Activated T-cell treated with anti-CD3 and anti-CD28 coated beads, Interleukin-2, amount 50 U/mL, for 1 hour (primary cell): ENCODE measurements around the gene PPP1R14B.
A peak's percentile ranks its signal among the peaks of the same experiment; 100 is the strongest.

Experiments used
- DNase-seq: peaks from one replicate; pipeline ENCODE4 v3.0.0-alpha.2; 2020

PPP1R14B gene

DNA sequence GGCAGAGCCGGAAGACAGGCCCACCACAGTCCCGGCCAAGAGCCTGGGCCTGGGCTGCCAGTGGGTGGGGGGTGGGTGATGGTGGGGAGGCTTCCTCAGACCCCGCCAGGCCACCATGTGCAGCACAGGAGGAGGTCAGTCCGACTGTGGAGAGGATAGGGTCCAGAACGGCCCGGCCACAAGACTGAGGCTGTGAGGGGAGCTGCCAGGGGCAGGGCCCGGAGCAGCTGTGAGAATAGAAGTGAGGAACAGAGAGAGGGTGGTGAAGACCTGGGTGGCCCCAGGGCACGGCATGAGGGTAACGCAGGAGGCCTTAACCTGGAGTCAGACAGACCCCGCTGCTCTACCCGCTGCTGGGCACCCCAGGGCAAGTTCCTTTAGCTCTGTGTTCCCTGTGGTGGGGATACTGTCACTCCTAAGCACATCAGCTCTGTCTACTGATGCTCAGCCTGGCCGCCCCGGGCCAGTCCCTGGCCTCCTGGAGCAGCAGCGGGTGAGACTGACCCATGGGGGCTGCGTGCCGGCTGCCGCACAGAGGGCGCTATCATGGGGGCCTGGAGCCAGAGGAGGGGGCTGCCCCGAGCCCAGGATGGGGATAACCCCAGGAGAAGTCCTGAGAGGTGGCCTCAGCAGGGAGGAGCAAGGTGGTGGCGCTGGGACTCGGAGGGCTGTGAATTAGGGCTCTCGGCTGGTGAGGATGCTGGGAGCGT is 38.5 kb downstream of the PPP1R14B start:
- no peak for DNase-seq

DNA sequence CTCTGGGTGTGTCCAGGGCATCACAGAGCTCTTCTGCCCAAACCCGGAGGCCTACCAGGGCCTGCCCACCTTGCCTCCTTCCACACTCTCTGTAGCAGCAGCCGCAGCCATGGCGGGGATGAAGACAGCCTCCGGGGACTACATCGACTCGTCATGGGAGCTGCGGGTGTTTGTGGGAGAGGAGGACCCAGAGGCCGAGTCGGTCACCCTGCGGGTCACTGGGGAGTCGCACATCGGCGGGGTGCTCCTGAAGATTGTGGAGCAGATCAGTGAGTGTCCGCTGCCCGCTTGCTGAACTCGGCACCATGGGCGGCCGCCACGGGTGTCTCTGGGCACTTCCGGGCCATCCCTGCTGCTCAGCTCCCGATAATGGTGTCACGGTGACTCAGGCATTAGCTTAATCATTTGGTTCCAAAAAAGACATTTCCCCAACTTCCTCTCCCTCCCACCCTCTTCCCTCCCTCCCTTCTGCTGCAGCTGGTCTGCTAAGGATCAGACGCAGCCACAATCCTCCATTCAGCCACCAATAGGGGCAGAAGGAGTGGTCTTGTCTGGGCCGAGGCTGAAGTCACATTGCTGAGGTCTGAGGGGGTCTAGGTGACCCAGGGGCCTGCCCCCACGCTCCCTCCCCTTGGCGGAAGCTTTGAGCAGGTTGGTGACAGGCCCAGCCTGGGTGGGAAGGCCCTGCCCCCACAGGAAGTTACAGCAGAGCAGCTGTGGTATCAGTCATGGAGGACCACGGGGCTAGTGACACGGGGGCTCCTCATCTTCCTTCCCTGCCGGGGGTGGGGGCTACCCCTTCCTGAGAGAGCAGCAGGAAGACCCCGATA is 39.3 kb downstream of the PPP1R14B start:
- peak; percentile 73 for DNase-seq

DNA sequence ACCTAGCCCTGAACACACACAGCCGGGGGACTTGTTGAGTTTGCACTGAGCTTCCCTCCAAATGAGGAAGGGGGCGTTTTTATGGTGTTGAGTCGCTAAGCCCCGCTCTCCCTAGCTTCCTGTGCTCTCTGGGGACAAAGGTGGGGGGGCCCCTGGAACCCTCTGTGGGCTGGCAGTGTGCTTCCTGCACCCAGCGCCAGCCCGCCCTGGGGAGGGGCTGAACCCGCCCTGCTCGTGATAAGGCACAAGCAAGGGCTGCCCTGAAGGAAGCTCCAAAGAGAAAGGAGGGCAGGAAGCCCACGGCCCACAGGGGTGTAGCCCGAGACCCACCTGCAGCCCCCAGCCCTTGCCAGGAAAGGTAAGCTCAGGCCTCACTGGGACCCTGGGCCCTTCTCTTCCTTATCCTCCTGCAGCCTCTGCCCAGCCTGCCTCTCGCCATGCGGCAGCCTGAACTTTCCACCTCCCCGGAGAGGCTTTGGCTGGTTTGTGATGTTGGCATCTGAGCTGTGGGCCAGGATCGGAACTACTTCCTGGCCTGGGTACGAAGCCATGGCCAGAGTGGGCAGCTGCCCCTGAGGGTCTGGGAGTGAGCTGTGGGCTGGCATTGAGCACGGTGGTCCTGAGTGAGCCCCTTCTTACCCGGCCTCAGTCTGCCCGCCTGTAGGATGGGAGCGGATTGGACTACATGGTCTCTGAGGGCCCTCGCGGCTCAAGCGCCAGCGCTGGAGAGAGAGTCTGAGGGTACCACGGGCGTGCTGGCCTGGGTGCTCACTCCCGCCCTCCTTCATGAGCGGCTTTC is 40.1 kb downstream of the PPP1R14B start, which contains the start of gene FERMT3:
Gene FERMT3 (plus strand): TSS at position 265 of the 799 bp plus-strand sequence. CDS start 644 bp downstream, outside the sequence.
- peak; percentile 67 for DNase-seq

DNA sequence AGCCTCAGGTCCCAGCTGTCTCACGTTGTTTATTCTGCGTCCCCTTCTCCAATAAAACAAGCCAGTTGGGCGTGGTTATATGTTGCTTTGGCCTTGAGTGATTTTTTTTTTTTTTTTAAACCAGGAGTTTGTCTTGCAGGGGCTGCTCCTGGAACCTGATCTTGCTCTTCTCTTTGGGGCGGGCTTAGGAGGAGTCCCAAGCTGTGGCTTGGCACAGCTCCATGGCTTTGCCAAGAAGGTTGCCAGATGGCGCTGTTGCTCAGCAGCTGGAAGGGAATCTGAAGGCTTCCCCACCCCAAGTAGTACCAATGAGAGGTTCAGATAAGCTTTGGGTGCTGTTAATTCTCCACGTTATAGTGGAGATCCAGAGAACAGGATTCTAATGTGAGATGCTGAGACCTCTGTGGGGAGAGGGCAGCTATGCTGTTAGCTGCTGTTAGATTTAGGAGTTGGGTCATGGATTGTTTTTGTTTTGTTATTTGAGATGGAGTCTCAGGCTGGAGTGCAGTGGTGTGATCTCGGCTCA is 42.2 kb downstream of the PPP1R14B start:
- DNase-seq, result peak; percentile 87

DNA sequence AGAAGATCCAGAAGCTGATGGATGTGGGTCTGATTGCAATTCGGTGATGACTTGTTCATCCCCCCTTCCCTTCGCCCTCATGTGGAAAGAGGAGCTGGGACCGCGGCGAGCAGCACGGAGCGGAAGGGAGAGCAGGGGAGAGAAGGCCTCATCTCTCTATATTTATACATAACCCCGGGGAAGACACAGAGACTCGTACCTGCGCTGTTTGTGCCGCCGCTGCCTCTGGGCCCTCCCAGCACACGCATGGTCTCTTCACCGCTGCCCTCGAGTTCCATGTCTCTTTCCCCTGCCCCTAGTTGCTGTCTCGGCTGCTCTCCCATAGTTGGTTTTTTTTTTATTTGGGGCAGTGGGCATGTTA is 42.7 kb downstream of the PPP1R14B start:
- no peak for DNase-seq

DNA sequence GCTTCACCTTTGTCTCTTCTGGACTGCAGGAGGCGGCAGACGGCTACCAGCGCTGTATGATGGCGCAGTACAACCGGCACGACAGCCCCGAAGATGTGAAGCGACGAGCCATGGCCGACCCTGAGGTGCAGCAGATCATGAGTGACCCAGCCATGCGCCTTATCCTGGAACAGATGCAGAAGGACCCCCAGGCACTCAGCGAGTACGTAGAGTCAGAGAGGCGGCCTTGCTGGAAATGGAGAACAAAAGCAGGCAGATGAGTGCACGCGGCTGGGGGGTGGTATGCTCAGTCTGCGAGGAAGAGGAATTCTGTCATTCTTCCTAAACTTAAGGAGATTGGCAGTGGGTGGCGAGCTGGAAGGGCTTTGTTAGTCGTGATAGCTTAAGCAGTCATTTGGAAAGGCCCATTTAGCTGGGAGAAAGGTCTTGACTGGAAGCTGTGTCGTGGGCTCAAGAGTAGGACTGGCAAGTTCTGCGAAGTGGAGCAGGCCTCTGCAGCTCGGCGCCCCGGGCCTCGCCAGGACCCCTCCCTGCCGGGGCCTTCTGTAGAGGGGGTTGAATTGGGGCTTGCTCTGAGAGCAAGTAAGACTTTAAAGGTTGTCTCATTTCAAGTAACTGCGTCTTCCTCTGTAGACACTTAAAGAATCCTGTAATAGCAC is 43.2 kb downstream of the PPP1R14B start:
- no peak for DNase-seq

GRCh38 chr11:64202992-64203391 is 43.8 kb downstream of the PPP1R14B start:
- DNase-seq, result no peak

DNA sequence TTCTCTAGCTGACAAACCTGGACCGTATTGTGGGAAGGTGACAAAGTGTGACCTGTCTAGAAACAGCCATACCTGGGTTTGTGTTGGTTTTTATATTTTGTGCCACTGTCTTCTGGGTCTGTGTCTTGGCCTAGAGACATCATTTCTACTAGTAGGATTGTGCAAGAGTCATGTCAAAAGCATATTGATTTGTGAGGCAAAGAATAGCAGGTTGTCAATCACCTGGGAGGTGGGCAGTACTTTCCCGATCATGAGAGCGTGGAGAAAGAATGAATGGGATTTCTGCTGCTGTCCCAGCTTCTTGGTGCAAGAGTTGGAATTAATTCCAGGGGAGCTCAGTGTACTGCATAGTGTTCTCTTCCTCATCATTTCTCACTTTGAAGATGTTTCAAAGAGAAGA is 45.2 kb downstream of the PPP1R14B start:
- no peak for DNase-seq

- no peak for DNase-seq
These were observed 48.2 kb downstream of the PPP1R14B start for GRCh38 chr11:64198511-64198910.

DNA sequence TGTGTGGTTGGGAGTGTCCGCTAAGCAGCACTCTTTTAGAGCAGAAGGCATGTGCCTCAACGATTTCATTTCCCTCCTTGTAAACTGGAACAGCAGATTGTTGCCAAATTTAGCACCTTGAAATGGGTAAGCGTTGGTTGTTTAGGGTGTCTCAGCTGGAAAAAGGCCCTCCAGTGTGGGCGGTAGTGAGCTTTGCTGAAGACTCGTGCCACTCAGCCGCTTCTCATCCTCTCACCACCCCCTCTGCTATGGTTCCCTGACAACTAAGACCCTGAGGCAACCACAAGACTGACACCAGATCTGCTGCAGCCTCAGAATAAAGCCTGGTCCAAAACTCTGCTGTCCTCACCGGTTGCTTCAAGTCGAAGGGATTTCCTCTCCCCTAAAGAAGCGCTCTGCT is 50.1 kb downstream of the PPP1R14B start:
- no peak for DNase-seq
